Cortex of kidney (tissue), 1 donor: ENCODE results near the gene MYADML2.
"Not testable (repeated sequence)": the region's sequence is repeated elsewhere in the genome, so short reads cannot be mapped to it uniquely, and the experiment has no call there.

Experiments
- DNase-seq: peaks from one replicate; lab custom pipeline; 2025; lab: John Stamatoyannopoulos, UW

The MYADML2 gene

GRCh38 chr17:81924557-81925532, 22.2 kb downstream of the MYADML2 start:
- no peak for DNase-seq

GRCh38 chr17:81923302-81924260, 23.5 kb downstream of the MYADML2 start:
- DNase-seq = no peak

- DNase-seq = no peak
Observed at GRCh38 chr17:81922566-81923301, 24.3 kb downstream of the MYADML2 start.

- DNase-seq = no peak
Observed at GRCh38 chr17:81921996-81922565, 25.0 kb downstream of the MYADML2 start.

GRCh38 chr17:81921537-81921862, 25.5 kb downstream of the MYADML2 start:
- DNase-seq = no peak

GRCh38 chr17:81920612-81921536, 26.2 kb downstream of the MYADML2 start:
- DNase-seq = no peak

- DNase-seq = no peak
Observed at GRCh38 chr17:81918832-81919545, 28.0 kb downstream of the MYADML2 start.

GRCh38 chr17:81918333-81918669, 28.7 kb downstream of the MYADML2 start:
- DNase-seq = not testable (repeated sequence)

GRCh38 chr17:81917565-81918332, 29.3 kb downstream of the MYADML2 start, which contains the start of gene SIRT7:
Gene SIRT7 (minus strand): TSS chr17:81918176. CDS start chr17:81918131, 45 bp downstream.
- no peak for DNase-seq

- no peak for DNase-seq
Observed at GRCh38 chr17:81916234-81917001, 30.6 kb downstream of the MYADML2 start.

GRCh38 chr17:81915331-81915730, 31.7 kb downstream of the MYADML2 start:
- DNase-seq = no peak

GRCh38 chr17:81914103-81914850, 32.8 kb downstream of the MYADML2 start:
- DNase-seq = no peak

GRCh38 chr17:81913394-81914102, 33.5 kb downstream of the MYADML2 start:
- no peak for DNase-seq

GRCh38 chr17:81912441-81913309, 34.4 kb downstream of the MYADML2 start:
- no peak for DNase-seq

GRCh38 chr17:81911969-81912368, 35.1 kb downstream of the MYADML2 start:
- DNase-seq = no peak
